Neural cell (in vitro differentiated cells): Measurements from ENCODE around the gene BCL2L14.

Source experiments
- EP300 ChIP-seq: fragments of 450-650 bp; conservative IDR thresholded peaks from 2 replicates; pipeline ENCODE4 v1.6.1; 2014; ENCODE audit warnings: antibody characterized with exemption, mild to moderate bottlenecking, moderate library complexity; ENCODE audit not compliant: poor library complexity, severe bottlenecking
- EZH2 ChIP-seq: fragments of 200-600, 300-800 bp; shearing (Covaris generic), sonication (generic); IDR thresholded peaks from 2 replicates; pipeline ENCODE4 v1.6.1; 2014; ENCODE audit warnings: antibody characterized with exemption, low read length, borderline replicate concordance, mild to moderate bottlenecking; ENCODE audit not compliant: insufficient read depth, poor library complexity, severe bottlenecking
- MXI1 ChIP-seq: fragments of 450-650 bp; conservative IDR thresholded peaks from 2 replicates; pipeline ENCODE4 v1.6.1; 2014; ENCODE audit warnings: antibody characterized with exemption, mild to moderate bottlenecking; ENCODE audit not compliant: poor library complexity, severe bottlenecking
- POLR2AphosphoS5 ChIP-seq: IDR thresholded peaks from 2 replicates; pipeline ENCODE4 v1.6.1; 2012
- RAD21 ChIP-seq: fragments of 450-650 bp; conservative IDR thresholded peaks from 2 replicates; pipeline ENCODE4 v1.6.1; 2014; ENCODE audit warnings: antibody characterized with exemption, mild to moderate bottlenecking, moderate library complexity
- SMC3 ChIP-seq: fragments of 450-650 bp; conservative IDR thresholded peaks from 2 replicates; pipeline ENCODE4 v1.6.1; 2014; ENCODE audit warnings: antibody characterized with exemption, mild to moderate bottlenecking, moderate library complexity; ENCODE audit not compliant: poor library complexity
- TAF1 ChIP-seq: IDR thresholded peaks from 2 replicates; pipeline ENCODE4 v1.6.1; 2012; ENCODE audit warnings: low read depth
- TF ChIP-seq, protein P1 (sequence below): fragments of 450-650 bp; IDR thresholded peaks from 2 replicates; pipeline ENCODE4 v1.5.1; 2014; ENCODE audit warnings: antibody characterized with exemption, mild to moderate bottlenecking, moderate library complexity; ENCODE audit not compliant: poor library complexity, severe bottlenecking

DNA sequence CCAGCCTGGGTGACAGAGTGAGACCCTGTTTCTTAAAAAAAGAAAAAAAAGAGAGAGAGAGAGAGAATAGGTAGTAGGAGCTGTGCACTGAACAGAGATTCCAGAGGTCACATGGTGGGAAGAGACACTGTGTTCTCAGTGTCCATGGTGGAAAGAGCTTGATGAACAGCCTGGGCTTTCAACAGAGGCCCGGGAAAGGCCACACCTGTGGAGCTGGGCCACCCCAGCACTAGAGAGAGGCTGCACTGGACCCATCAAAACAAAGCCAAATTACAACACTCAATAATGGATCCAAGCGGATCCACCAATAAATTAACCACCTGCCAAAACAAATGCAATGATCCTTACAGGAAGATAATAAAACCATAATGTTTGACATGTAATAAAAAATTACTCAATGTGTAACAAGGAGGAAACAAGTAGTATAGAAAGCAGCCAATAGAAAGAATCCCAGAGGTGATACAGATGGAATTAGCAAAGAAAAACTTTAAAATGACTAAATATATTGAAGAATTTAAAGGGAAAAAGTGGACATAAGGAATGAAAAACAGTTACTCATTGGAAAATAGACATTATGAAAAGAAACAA lies 44.8 kb upstream of the BCL2L14 start:
- TF ChIP-seq, protein P1, sequence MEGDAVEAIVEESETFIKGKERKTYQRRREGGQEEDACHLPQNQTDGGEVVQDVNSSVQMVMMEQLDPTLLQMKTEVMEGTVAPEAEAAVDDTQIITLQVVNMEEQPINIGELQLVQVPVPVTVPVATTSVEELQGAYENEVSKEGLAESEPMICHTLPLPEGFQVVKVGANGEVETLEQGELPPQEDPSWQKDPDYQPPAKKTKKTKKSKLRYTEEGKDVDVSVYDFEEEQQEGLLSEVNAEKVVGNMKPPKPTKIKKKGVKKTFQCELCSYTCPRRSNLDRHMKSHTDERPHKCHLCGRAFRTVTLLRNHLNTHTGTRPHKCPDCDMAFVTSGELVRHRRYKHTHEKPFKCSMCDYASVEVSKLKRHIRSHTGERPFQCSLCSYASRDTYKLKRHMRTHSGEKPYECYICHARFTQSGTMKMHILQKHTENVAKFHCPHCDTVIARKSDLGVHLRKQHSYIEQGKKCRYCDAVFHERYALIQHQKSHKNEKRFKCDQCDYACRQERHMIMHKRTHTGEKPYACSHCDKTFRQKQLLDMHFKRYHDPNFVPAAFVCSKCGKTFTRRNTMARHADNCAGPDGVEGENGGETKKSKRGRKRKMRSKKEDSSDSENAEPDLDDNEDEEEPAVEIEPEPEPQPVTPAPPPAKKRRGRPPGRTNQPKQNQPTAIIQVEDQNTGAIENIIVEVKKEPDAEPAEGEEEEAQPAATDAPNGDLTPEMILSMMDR, result no peak
- TF ChIP-seq TAF1 (no peak), RAD21 (no peak), EZH2 (no peak), POLR2AphosphoS5 (no peak), MXI1 (no peak), SMC3 (no peak), EP300 (no peak)
